GM21529 (cell line): ENCODE measurements around the gene MIER3.

ENCODE experiments used
- ATAC-seq: cut with Tn5 transposase; IDR thresholded peaks from one replicate; pipeline ENCODE4 v1.9.1; 2021; ENCODE audit not compliant: unreplicated experiment

The MIER3 gene

GRCh38 chr5:56900395-56900794 lies 51.5 kb downstream of the MIER3 start:
- no peak for ATAC-seq

GRCh38 chr5:56898213-56898612 lies 53.7 kb downstream of the MIER3 start:
- no peak for ATAC-seq

GRCh38 chr5:56896763-56897162 lies 55.2 kb downstream of the MIER3 start:
- no peak for ATAC-seq

- no peak for ATAC-seq
Measured at GRCh38 chr5:56893251-56893951, 58.5 kb downstream of the MIER3 start.

- no peak for ATAC-seq
Measured at GRCh38 chr5:56881571-56881970, 70.4 kb downstream of the MIER3 start.

GRCh38 chr5:56876327-56876726 lies 75.6 kb downstream of the MIER3 start:
- ATAC-seq: no peak

- no peak for ATAC-seq
Measured at GRCh38 chr5:56873056-56873455, 78.9 kb downstream of the MIER3 start.

GRCh38 chr5:56871777-56872176 lies 80.1 kb downstream of the MIER3 start:
- ATAC-seq: no peak
